Measurements from ENCODE around the gene RPS6KA2. TPM values are rescaled to one million over a fixed set of nuclear protein-coding genes. Genes with fewer than 3 reads are reported as not detected.

The RPS6KA2 gene
- total and polyA plus RNA-seq, 9 donors: 24.4 to 75.5 (median 48.1) TPM

- no peak overlapping the region for H3K4me3 ChIP-seq
- no peaks in the 10 kb centered on the region for H3K4me1 ChIP-seq (ENCODE audit: insufficient read depth)
- H3K27ac ChIP-seq: no peak overlapping the region
- TF ChIP-seq, protein P1, sequence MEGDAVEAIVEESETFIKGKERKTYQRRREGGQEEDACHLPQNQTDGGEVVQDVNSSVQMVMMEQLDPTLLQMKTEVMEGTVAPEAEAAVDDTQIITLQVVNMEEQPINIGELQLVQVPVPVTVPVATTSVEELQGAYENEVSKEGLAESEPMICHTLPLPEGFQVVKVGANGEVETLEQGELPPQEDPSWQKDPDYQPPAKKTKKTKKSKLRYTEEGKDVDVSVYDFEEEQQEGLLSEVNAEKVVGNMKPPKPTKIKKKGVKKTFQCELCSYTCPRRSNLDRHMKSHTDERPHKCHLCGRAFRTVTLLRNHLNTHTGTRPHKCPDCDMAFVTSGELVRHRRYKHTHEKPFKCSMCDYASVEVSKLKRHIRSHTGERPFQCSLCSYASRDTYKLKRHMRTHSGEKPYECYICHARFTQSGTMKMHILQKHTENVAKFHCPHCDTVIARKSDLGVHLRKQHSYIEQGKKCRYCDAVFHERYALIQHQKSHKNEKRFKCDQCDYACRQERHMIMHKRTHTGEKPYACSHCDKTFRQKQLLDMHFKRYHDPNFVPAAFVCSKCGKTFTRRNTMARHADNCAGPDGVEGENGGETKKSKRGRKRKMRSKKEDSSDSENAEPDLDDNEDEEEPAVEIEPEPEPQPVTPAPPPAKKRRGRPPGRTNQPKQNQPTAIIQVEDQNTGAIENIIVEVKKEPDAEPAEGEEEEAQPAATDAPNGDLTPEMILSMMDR (IDR thresholded peaks at IDR 0.05): no peak
- TF ChIP-seq EP300 (IDR thresholded peaks at IDR 0.05) (no peak), POLR2A (IDR thresholded peaks at IDR 0.05) (no peak)
- intact Hi-C loops (cut with DNase I): no loop called here
- no peak for DNase-seq
- H3K36me3 ChIP-seq: no peaks in the 10 kb centered on the region
- 91 to 97% (median 93%) methylated on average over 15 of the region's 15 CpGs for WGBS, 3 donors
- no peaks in the 10 kb centered on the region for H3K9me3 ChIP-seq
- H3K27me3 ChIP-seq: no peaks in the 10 kb centered on the region
Measured at GRCh38 chr6:166437661-166438060, 189.4 kb downstream of the RPS6KA2 start.

DNA sequence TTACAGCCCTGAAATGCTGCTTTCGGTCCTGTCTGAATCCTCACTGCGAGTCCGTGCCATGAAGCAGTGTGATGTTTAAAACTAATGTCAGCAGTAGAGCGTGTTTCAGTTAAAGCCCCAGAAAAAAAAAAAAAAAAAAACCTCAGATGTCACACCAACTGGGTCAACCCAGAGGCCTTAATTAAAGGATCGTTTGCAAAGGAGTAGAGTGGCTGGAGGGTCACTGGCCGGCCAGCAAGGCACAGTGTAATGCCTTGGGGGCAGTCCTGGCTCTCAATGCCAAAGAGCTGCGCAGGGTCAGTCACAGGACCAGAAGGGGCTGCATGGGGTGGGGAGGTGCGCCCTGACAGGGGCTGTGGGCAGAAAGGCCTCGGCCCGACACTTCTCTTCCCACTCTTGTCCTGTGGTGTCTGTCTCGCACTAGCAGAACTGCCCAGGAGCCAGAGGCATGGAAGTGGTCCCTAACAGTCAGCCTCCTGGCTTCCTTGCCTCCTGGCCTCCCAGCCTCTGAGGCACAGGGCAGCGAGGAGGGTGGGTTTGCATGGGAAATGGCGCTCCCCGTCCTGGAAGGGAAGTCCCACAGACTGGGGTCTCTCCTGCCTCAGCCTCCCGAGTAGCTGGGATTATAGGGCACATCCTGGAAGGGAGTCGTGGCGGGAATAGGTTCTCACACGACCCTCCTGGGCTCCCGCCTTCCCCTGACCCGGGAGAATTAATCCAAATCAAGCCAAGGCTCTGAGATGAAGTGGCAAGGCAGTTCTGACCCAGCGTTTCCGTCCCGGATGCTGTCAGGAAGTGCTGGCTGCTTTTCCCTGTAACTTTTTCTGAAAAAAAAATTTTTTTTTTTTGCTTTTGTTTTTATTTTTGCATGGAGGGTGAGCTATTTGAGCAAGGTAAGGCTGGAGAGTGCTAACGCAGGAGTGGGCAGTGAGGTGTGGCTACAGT lies 190.6 kb downstream of the RPS6KA2 start:
- no peaks in the 10 kb centered on the region for H3K36me3 ChIP-seq
- DNase-seq: no peak
- H3K4me1 ChIP-seq (ENCODE audit: insufficient read depth): no peaks in the 10 kb centered on the region
- no peak overlapping the region for H3K4me3 ChIP-seq
- no peak overlapping the region for H3K27ac ChIP-seq
- no peaks in the 10 kb centered on the region for H3K9me3 ChIP-seq
- TF ChIP-seq, protein P1 (IDR thresholded peaks at IDR 0.05): no peak
- no peak for TF ChIP-seq POLR2A (IDR thresholded peaks at IDR 0.05)
- TF ChIP-seq EP300 (IDR thresholded peaks at IDR 0.05): no peak
- no peaks in the 10 kb centered on the region for H3K27me3 ChIP-seq
- WGBS, 3 donors: 87 to 90% (median 89%) methylated on average over 24 of the region's 24 CpGs
- intact Hi-C loops (cut with DNase I): no loop called here

DNA sequence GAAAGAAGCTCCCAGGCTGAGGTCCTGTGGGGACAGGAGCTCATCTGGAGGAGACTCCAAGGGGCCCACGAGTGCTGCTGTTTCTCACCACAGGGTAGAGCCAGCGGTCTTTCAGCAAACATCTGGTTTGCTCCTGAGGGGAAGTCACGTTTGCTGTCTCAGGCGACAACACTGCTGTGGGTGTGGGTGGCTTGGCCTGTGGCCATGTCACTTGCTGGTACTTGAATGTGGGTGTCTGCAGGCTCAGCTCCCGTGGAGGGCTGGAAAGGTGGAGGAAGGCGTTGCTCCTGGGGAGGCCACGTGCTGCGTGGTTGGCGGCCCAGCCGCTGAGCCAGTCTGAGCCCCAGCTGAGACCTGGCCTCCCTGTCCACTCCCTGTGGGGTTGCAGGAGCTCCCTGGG lies 191.5 kb downstream of the RPS6KA2 start:
- TF ChIP-seq POLR2A (IDR thresholded peaks at IDR 0.05) (no peak), EP300 (IDR thresholded peaks at IDR 0.05) (no peak)
- TF ChIP-seq, protein P1 (IDR thresholded peaks at IDR 0.05): no peak
- H3K36me3 ChIP-seq: no peaks in the 10 kb centered on the region
- no peak for DNase-seq
- no peak overlapping the region for H3K27ac ChIP-seq
- H3K4me1 ChIP-seq (ENCODE audit: insufficient read depth): no peaks in the 10 kb centered on the region
- 70 to 81% (median 81%) methylated on average over 10 of the region's 10 CpGs for WGBS, 3 donors
- no peak overlapping the region for H3K4me3 ChIP-seq
- no peaks in the 10 kb centered on the region for H3K27me3 ChIP-seq
- intact Hi-C loops (cut with DNase I): no loop called here
- H3K9me3 ChIP-seq: no peaks in the 10 kb centered on the region

- DNase-seq: no peak
- no peak overlapping the region for H3K27ac ChIP-seq
- no peak overlapping the region for H3K4me3 ChIP-seq
- WGBS, 3 donors: 84 to 91% (median 86%) methylated on average over 5 of the region's 5 CpGs
- TF ChIP-seq EP300 (IDR thresholded peaks at IDR 0.05): no peak
- TF ChIP-seq, protein P1 (IDR thresholded peaks at IDR 0.05): no peak
- TF ChIP-seq POLR2A (IDR thresholded peaks at IDR 0.05): no peak
- no peaks in the 10 kb centered on the region for H3K27me3 ChIP-seq
- intact Hi-C loops (cut with DNase I): no loop called here
- no peaks in the 10 kb centered on the region for H3K36me3 ChIP-seq
- no peaks in the 10 kb centered on the region for H3K9me3 ChIP-seq
- H3K4me1 ChIP-seq (ENCODE audit: insufficient read depth): no peaks in the 10 kb centered on the region
Measured at GRCh38 chr6:166434336-166434735, 192.7 kb downstream of the RPS6KA2 start.
